Cardiac fibroblast (primary cell): Measurements from ENCODE around the gene KRTAP10-12.

Experiments used
- DNase-seq, 2 donors: peaks; one replicate each; pipeline versions ENCODE4 v3.0.0 to v3.0.0-alpha.2; 2010; ENCODE audit warnings: low read depth in 2 of 2
- H3K4me3 ChIP-seq, 2 donors: replicated peaks in 1 of 2; 1 replicate in 1 of 2; 2 replicates in 1 of 2; pipeline ENCODE4 v1.5.1; 2011; ENCODE audit warnings: low read depth in 2 of 2, low read length in 2 of 2, mild to moderate bottlenecking in 2 of 2, moderate library complexity in 1 of 2
- TF ChIP-seq, protein P1 (sequence below): IDR thresholded peaks from one replicate; pipeline ENCODE4 v1.5.1; 2011; ENCODE audit warnings: low read depth, mild to moderate bottlenecking, low read length, inconsistent platforms

The KRTAP10-12 gene

DNA sequence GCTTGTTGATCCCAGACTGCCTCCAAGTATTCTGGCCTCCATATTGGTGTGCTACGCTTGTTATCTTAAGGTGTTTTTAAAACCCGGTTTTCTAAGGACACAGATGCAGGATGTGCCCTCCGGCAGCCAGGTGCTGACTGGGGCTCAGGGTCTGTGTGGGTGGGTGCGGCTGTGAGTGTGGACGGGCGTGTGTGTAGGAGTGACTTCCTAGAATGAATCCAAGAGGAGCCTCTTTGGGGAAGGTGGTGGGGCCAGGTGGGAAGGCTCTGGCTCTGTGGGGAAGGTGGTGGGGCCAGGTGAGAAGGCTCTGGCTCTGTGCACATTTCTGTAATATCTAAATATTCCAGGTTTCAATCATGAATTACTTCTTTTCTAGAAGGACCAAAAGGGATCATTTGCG lies 27.2 kb downstream of the KRTAP10-12 start:
- no peak for DNase-seq
- H3K4me3 ChIP-seq = no peak overlapping the region
- TF ChIP-seq, protein P1, sequence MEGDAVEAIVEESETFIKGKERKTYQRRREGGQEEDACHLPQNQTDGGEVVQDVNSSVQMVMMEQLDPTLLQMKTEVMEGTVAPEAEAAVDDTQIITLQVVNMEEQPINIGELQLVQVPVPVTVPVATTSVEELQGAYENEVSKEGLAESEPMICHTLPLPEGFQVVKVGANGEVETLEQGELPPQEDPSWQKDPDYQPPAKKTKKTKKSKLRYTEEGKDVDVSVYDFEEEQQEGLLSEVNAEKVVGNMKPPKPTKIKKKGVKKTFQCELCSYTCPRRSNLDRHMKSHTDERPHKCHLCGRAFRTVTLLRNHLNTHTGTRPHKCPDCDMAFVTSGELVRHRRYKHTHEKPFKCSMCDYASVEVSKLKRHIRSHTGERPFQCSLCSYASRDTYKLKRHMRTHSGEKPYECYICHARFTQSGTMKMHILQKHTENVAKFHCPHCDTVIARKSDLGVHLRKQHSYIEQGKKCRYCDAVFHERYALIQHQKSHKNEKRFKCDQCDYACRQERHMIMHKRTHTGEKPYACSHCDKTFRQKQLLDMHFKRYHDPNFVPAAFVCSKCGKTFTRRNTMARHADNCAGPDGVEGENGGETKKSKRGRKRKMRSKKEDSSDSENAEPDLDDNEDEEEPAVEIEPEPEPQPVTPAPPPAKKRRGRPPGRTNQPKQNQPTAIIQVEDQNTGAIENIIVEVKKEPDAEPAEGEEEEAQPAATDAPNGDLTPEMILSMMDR = no peak

DNA sequence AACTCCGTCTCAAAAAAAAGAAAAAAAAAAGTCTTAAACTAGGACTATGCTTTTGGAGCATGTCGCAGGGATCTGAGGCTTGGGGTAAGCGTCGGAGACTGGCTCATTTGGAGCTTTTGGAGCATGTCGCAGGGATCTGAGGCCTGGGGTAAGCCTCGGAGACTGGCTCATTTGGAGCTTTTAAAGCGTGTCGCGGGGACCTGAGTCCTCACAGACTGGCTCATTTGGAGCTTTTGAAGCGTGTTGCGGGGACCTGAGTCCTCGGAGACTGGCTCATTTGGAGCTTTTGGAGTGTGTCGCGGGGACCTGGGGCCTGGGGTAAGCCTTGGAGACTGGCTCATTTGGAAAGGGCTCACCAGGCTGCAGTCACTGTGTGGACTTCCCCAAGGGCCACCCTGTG lies 28.0 kb downstream of the KRTAP10-12 start:
- no peak for DNase-seq
- TF ChIP-seq, protein P1 = no peak
- no peak overlapping the region for H3K4me3 ChIP-seq

DNA sequence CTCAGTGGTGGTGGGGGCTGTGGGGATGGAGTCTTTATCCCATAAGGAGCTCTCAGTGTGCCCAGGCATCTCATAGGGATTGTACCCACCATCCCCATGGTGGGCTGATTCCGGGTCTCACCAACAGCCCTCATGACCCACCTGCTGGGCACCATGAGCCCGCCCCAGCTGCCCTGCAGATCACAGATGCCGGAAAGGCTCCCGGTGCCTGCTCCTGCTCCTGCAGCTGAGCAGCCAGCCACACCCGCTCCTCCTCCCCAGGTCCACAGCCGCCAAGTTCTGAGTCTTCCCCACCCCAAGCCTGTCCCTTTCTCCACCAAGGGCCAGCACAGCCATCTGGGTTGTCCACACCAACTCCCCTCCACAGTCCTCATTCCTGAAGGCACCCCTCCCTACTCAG lies 29.9 kb downstream of the KRTAP10-12 start:
- no peak overlapping the region for H3K4me3 ChIP-seq
- no peak for DNase-seq
- TF ChIP-seq, protein P1 = no peak

DNA sequence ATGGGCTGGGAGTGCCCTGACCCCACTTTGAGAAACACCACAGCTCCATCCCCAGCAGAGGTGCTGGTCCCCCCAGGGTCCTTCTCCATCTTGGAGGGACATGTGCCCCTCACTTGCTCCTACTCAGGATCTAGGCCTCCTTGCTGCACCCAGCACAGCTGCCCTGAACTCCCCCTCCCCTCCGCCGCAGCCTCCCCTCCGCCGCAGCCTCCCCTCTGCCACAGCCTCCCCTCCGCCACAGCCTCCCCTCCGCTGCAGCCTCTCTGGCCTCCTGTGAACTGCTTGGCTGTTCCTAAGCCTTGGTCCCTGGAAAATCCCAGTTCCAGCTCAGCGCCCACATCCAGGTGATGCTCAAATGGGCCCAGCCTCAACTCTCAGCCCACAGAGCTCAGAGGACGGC lies 30.3 kb downstream of the KRTAP10-12 start:
- no peak for DNase-seq
- TF ChIP-seq, protein P1 = no peak
- H3K4me3 ChIP-seq = no peak overlapping the region

GRCh38 chr21:44727757-44728156 lies 30.8 kb downstream of the KRTAP10-12 start:
- DNase-seq = no peak
- no peak overlapping the region for H3K4me3 ChIP-seq
- TF ChIP-seq, protein P1 = no peak

DNA sequence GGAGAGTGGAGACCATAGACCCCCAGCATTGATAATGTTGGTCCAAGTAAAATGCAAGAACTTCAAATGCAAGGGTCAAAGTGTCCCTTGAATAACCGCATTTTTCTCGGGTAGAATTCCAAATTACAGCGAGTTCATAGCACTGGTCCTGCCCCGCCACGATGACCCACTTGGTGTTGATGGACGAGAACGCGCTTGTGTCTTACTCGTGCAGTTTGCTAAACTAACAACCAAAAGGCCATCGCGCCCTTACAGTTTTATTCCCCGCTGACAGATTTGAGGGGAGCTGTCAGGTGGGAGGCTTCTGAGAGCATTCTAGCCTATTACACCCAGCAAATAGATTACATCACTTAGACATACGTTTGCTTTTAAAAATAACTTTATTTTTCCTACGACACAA lies 31.7 kb downstream of the KRTAP10-12 start:
- no peak for DNase-seq
- TF ChIP-seq, protein P1 = no peak
- no peak overlapping the region for H3K4me3 ChIP-seq

DNA sequence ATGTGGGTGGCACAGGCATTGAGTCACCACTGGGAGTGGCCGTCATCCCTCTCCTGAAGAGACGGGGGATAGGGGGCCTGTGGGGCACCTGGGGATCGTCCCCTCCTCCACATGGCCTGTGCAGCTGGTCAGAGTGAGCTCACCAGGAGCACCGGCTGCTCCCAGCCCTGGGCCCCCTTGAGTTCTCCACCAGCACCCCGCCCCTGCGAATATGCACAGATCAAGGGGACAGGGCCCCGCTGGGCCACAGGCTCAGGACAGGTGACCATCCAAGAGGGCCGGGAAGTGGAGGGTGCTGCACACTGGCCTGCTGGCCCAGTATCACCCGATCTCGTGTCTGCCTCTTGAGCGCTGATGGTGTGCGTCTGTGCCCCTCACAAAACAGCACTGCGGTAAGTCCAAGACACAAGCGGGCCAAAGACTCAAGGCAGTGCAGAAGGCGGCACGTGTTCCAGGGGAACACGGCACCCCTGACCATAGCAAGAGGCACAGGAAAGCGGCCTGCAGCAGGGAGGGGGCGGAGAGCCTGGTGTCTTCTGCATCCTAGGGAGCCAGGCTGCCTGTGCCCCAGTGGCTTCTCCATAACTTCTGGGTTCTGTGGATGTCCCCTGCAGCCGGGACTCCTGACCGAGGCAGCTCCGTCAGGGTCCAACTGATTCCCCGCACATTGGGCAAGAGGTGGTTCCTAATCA lies 32.5 kb downstream of the KRTAP10-12 start:
- DNase-seq = no peak
- TF ChIP-seq, protein P1 = no peak
- no peak overlapping the region for H3K4me3 ChIP-seq
